SK-N-SH (cell line): ENCODE results near the gene NR2C1. TPM values are rescaled to one million over a fixed set of nuclear protein-coding genes. Genes with fewer than 3 reads are reported as not detected.

Experiments
- CTCF ChIA-PET: fragments of 300-600, 350-600 bp; formaldehyde crosslinking; extraction: SDS; loops from one replicate; lab custom pipeline; 2021; lab: Yijun Ruan, JAX
- POLR2A ChIA-PET: fragments of 350-600 bp; sonication (Branson Sonifier 250); formaldehyde crosslinking; extraction: SDS; loops from one replicate; lab custom pipeline; 2020; ENCODE audit warnings: antibody characterized with exemption, inconsistent platforms; lab: Yijun Ruan, JAX
- DNase-seq: peaks from one replicate; pipeline ENCODE4 v3.0.0; 2012
- H2AFZ ChIP-seq: fragments of 200-600 bp; sonication (generic); 2 replicates; pipeline ENCODE4 v1.8.1; 2016; ENCODE audit warnings: antibody characterized with exemption, mild to moderate bottlenecking, low read depth
- H3F3A ChIP-seq: fragments of 200-600 bp; sonication (generic); replicated peaks from 2 replicates; pipeline ENCODE3; 2016; ENCODE audit warnings: antibody characterized with exemption, mild to moderate bottlenecking; ENCODE audit not compliant: insufficient read depth
- H3K27ac ChIP-seq, 2 experiments: fragments of 200-500 bp in 1 of 2; fragments of 200-600 bp in 1 of 2; sonication (Bioruptor generic) in 1 of 2; sonication (generic), shearing (Covaris generic) in 1 of 2; 2 replicates each; pipeline versions ENCODE4 v1.5.1 to v1.6.1; 2014 to 2016; ENCODE audit warnings: low read depth in 2 of 2, inconsistent platforms in 1 of 2, low read length in 1 of 2, mild to moderate bottlenecking in 1 of 2, mixed read lengths in 1 of 2
- H3K27me3 ChIP-seq: fragments of 200-600 bp; sonication (generic), shearing (Covaris generic); 2 replicates; pipeline ENCODE4 v1.6.1; 2016; ENCODE audit warnings: mixed run types; ENCODE audit not compliant: insufficient read depth
- H3K36me3 ChIP-seq, 2 experiments: fragments of 200-500 bp in 1 of 2; fragments of 200-600 bp in 1 of 2; sonication (Bioruptor generic) in 1 of 2; sonication (generic) in 1 of 2; replicated peaks in 1 of 2; 2 replicates each; pipeline versions ENCODE3 to v1.5.1; 2014 to 2016; ENCODE audit warnings: low read length in 1 of 2, mild to moderate bottlenecking in 1 of 2; ENCODE audit not compliant: insufficient read depth in 2 of 2, control insufficient read depth in 1 of 2
- H3K4me1 ChIP-seq, 2 experiments: fragments of 200-500 bp in 1 of 2; fragments of 200-600 bp in 1 of 2; sonication (Bioruptor generic) in 1 of 2; sonication (generic), shearing (Covaris generic) in 1 of 2; 2 replicates each; pipeline versions ENCODE4 v1.5.1 to v1.6.1; 2014 to 2016; ENCODE audit warnings: low read depth in 1 of 2, low read length in 1 of 2, mixed run types in 1 of 2; ENCODE audit not compliant: insufficient read depth in 2 of 2, control insufficient read depth in 1 of 2
- H3K4me2 ChIP-seq: fragments of 200-600 bp; sonication (generic), shearing (Covaris generic); 2 replicates; pipeline ENCODE4 v1.6.1; 2017; ENCODE audit warnings: mixed run types
- H3K4me3 ChIP-seq, 2 experiments: fragments of 200-500 bp in 1 of 2; fragments of 200-600 bp in 1 of 2; sonication (Bioruptor generic) in 1 of 2; sonication (generic), shearing (Covaris generic) in 1 of 2; 2 replicates each; pipeline versions ENCODE4 v1.5.1 to v1.8.1; 2014 to 2016; ENCODE audit warnings: low read depth in 2 of 2, inconsistent platforms in 1 of 2, low read length in 1 of 2, mild to moderate bottlenecking in 1 of 2, mixed read lengths in 1 of 2, moderate library complexity in 1 of 2
- H3K79me2 ChIP-seq: fragments of 200-600 bp; sonication (generic); 2 replicates; pipeline ENCODE4 v1.8.1; 2017; ENCODE audit warnings: mild to moderate bottlenecking; ENCODE audit not compliant: insufficient read depth
- H3K9ac ChIP-seq: fragments of 200-600 bp; sonication (generic); 2 replicates; pipeline ENCODE4 v1.6.1; 2017; ENCODE audit warnings: mixed run types
- H3K9me2 ChIP-seq: fragments of 200-600 bp; sonication (generic); 2 replicates; pipeline ENCODE4 v1.6.1; 2017; ENCODE audit warnings: mixed run types
- H3K9me3 ChIP-seq: fragments of 200-600 bp; sonication (generic); 2 replicates; pipeline ENCODE4 v1.6.1; 2017; ENCODE audit warnings: mixed run types, mild to moderate bottlenecking, moderate library complexity
- H4K20me1 ChIP-seq: fragments of 200-600 bp; sonication (generic); 2 replicates; pipeline ENCODE4 v1.6.1; 2017; ENCODE audit warnings: mild to moderate bottlenecking, mixed run types; ENCODE audit not compliant: insufficient read depth
- CTCF ChIP-seq: fragments of 200-600 bp; sonication (generic); IDR thresholded peaks from 2 replicates; pipeline ENCODE4 v1.6.1; 2017; ENCODE audit warnings: antibody characterized with exemption, mild to moderate bottlenecking, moderate library complexity
- FOSL2 ChIP-seq: IDR thresholded peaks from 2 replicates; pipeline ENCODE4 v1.4.0; 2012; ENCODE audit warnings: low read depth, mild to moderate bottlenecking, moderate library complexity, borderline replicate concordance
- GABPA ChIP-seq: IDR thresholded peaks from 2 replicates; pipeline ENCODE4 v1.4.0; 2012; ENCODE audit warnings: low read depth, mild to moderate bottlenecking
- MEF2A ChIP-seq: IDR thresholded peaks from 2 replicates; pipeline ENCODE4 v1.4.0; 2012; ENCODE audit warnings: low read depth, borderline replicate concordance
- POLR2AphosphoS5 ChIP-seq: IDR thresholded peaks from 2 replicates; pipeline ENCODE4 v1.6.1; 2012; ENCODE audit warnings: low read depth, low read length
- RCOR1 ChIP-seq: fragments of 150-350 bp; IDR thresholded peaks from 2 replicates; pipeline ENCODE4 v1.6.1; 2017; ENCODE audit warnings: antibody characterized with exemption, low read length
- TAF1 ChIP-seq: IDR thresholded peaks from 2 replicates; pipeline ENCODE4 v1.6.1; 2012; ENCODE audit warnings: low read depth, mild to moderate bottlenecking, low read length, moderate library complexity, borderline replicate concordance
- TEAD4 ChIP-seq: IDR thresholded peaks from 2 replicates; pipeline ENCODE4 v1.4.0; 2012; ENCODE audit warnings: mild to moderate bottlenecking, borderline replicate concordance; ENCODE audit not compliant: insufficient read depth
- USF1 ChIP-seq: IDR thresholded peaks from 2 replicates; pipeline ENCODE4 v1.4.0; 2012; ENCODE audit warnings: low read depth, borderline replicate concordance
- USF2 ChIP-seq: fragments of 150-350 bp; IDR thresholded peaks from 2 replicates; pipeline ENCODE4 v1.6.1; 2017; ENCODE audit warnings: antibody characterized with exemption, low read length, low read depth, borderline replicate concordance
- WGBS: methylation state at CpG from one replicate; pipeline ENCODE4 v1.1.6; 2017; ENCODE audit warnings: low lambda C conversion rate; 5-methylcytosine and 5-hydroxymethylcytosine counted together
- polyA plus RNA-seq, 3 experiments: library from polyadenylated mRNA; depleted of rRNA; stranded (reverse); fragments of >200 nt; gene quantifications; 2 replicates each; pipeline ENCODE4 v1.2.3, GENCODE V29; 2012

NR2C1 gene
- polyA plus RNA-seq, 1 of the 3 experiments (the other 2 are of a cell fraction) = 15.9 TPM

- peaks cover 16% of the 10 kb centered on the region for H3F3A ChIP-seq
- H3K36me3 ChIP-seq = peaks cover 0 to 7% of the 10 kb centered on the region in 2 experiments
- no peaks in the 10 kb centered on the region for H3K27me3 ChIP-seq
- no peaks in the 10 kb centered on the region for H4K20me1 ChIP-seq
- 0 out of 4 replicates have a peak, but pooled peaks cover 0 to 6% of the 10 kb centered on the region in 2 experiments for H3K4me1 ChIP-seq
- H3K9me2 ChIP-seq = no peaks in the 10 kb centered on the region
- CTCF ChIA-PET = interaction anchor here (0.6 to 3.4 kb wide), 3 partner anchors 10 to 459 kb away, joined by 3 to 13 read pairs (median 3); no protein-coding TSS in a partner anchor
- H3K27ac ChIP-seq = no peak overlapping the region
- no peak overlapping the region for H3K4me3 ChIP-seq
- H3K9me3 ChIP-seq = no peaks in the 10 kb centered on the region
- POLR2A ChIA-PET = no interaction called here
- no peak overlapping the region for H2AFZ ChIP-seq
- H3K4me2 ChIP-seq = no peak overlapping the region
- no peak for DNase-seq
- TF ChIP-seq GABPA (no peak), CTCF (no peak), MEF2A (no peak), USF1 (no peak), RCOR1 (no peak), POLR2AphosphoS5 (no peak), USF2 (no peak)
- H3K79me2 ChIP-seq = no peaks in the 10 kb centered on the region
- H3K9ac ChIP-seq = no peak overlapping the region
- 91% methylated on average over 7 of the region's 7 CpGs for WGBS
Measured at GRCh38 chr12:95107362-95107761, 33.9 kb upstream of the NR2C1 start.

GRCh38 chr12:95105540-95105939 lies 32.1 kb upstream of the NR2C1 start:
- TF ChIP-seq USF2 = no peak
- TF ChIP-seq FOSL2 = no peak
- no peak for TF ChIP-seq TEAD4
- TF ChIP-seq TAF1 = no peak
- no peak for TF ChIP-seq GABPA
- POLR2A ChIA-PET = no interaction called here
- no peaks in the 10 kb centered on the region for H3K9me2 ChIP-seq
- WGBS = 96% methylated on average over 8 of the region's 8 CpGs
- H2AFZ ChIP-seq = no peak overlapping the region
- no peaks in the 10 kb centered on the region for H4K20me1 ChIP-seq
- H3K4me1 ChIP-seq = peaks cover 0 to 7% of the 10 kb centered on the region in 2 experiments; a peak in 1 of 4 replicates
- H3K9me3 ChIP-seq = no peaks in the 10 kb centered on the region
- H3K4me2 ChIP-seq = no peak overlapping the region
- H3K27ac ChIP-seq = no peak overlapping the region
- no peak overlapping the region for H3K9ac ChIP-seq
- DNase-seq = no peak
- CTCF ChIA-PET = interaction anchor here (0.9 to 3.4 kb wide), 3 partner anchors 12 to 231 kb away, joined by 3 to 13 read pairs (median 8); no protein-coding TSS in a partner anchor
- H3K27me3 ChIP-seq = no peaks in the 10 kb centered on the region
- peaks cover 18% of the 10 kb centered on the region for H3F3A ChIP-seq
- H3K4me3 ChIP-seq = no peak overlapping the region
- H3K79me2 ChIP-seq = no peaks in the 10 kb centered on the region
- H3K36me3 ChIP-seq = no peaks in the 10 kb centered on the region
